ENCODE results near the gene PDE4B.

DNA sequence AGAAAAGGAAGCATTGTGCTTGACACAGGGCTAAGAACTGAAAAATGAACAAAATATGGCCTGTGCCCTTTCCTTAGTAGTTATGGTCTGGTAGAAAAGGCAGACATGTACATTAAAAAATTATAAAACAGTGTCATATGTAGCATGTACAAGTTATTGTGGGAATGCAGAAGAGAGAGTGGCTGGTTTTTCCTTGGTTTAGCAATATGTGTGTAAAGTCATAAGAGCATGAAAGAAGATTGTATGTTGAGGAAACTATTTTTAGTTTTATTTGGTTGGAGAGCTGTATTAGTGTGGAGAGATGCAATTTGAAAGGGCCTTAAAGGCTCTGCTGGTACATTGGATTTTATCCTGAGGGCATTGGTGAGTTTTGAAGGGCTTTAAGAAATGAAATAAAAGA, 145.8 kb downstream of the PDE4B start:
- TF ChIP-seq, protein P1, sequence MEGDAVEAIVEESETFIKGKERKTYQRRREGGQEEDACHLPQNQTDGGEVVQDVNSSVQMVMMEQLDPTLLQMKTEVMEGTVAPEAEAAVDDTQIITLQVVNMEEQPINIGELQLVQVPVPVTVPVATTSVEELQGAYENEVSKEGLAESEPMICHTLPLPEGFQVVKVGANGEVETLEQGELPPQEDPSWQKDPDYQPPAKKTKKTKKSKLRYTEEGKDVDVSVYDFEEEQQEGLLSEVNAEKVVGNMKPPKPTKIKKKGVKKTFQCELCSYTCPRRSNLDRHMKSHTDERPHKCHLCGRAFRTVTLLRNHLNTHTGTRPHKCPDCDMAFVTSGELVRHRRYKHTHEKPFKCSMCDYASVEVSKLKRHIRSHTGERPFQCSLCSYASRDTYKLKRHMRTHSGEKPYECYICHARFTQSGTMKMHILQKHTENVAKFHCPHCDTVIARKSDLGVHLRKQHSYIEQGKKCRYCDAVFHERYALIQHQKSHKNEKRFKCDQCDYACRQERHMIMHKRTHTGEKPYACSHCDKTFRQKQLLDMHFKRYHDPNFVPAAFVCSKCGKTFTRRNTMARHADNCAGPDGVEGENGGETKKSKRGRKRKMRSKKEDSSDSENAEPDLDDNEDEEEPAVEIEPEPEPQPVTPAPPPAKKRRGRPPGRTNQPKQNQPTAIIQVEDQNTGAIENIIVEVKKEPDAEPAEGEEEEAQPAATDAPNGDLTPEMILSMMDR (IDR thresholded peaks at IDR 0.05) = no peak
- no peak for TF ChIP-seq POLR2A (IDR thresholded peaks at IDR 0.05)
